HG02970 (cell line): ENCODE measurements around the gene TMOD1.
"Not testable (repeated sequence)": the region's sequence is repeated elsewhere in the genome, so short reads cannot be mapped to it uniquely, and the experiment has no call there.

ENCODE experiments used
- ATAC-seq: cut with Tn5 transposase; IDR thresholded peaks from one replicate; pipeline ENCODE4 v1.9.1; 2021; ENCODE audit warnings: mild to moderate bottlenecking, moderate library complexity, moderate number of reproducible peaks; ENCODE audit not compliant: unreplicated experiment, low FRiP score

TMOD1 gene

GRCh38 chr9:97497558-97498375, 3.7 kb upstream of the TMOD1 start:
- not testable (repeated sequence) for ATAC-seq

- ATAC-seq, result not testable (repeated sequence)
These were observed 2.6 kb upstream of the TMOD1 start for GRCh38 chr9:97498846-97499245.

- no peak for ATAC-seq
These were observed 1.2 kb upstream of the TMOD1 start for GRCh38 chr9:97500263-97500662.

GRCh38 chr9:97500765-97501176, 695 bp upstream of the TMOD1 start:
- no peak for ATAC-seq

GRCh38 chr9:97501972-97502221, 431 bp downstream of the TMOD1 start:
- no peak for ATAC-seq

- no peak for ATAC-seq
These were observed 937 bp downstream of the TMOD1 start for GRCh38 chr9:97502222-97502983.

GRCh38 chr9:97502984-97503861, 1.8 kb downstream of the TMOD1 start:
- no peak for ATAC-seq

- no peak for ATAC-seq
These were observed 2.4 kb downstream of the TMOD1 start for GRCh38 chr9:97503862-97504210.

GRCh38 chr9:97504381-97505216, 3.1 kb downstream of the TMOD1 start:
- ATAC-seq, result no peak

GRCh38 chr9:97505845-97506244, 4.4 kb downstream of the TMOD1 start:
- ATAC-seq, result no peak

- no peak for ATAC-seq
These were observed 4.8 kb downstream of the TMOD1 start for GRCh38 chr9:97506306-97506705.

GRCh38 chr9:97506787-97507186, 5.3 kb downstream of the TMOD1 start:
- no peak for ATAC-seq

GRCh38 chr9:97507428-97507984, 6.0 kb downstream of the TMOD1 start:
- no peak for ATAC-seq

- no peak for ATAC-seq
These were observed 7.4 kb downstream of the TMOD1 start for GRCh38 chr9:97508852-97509251.

- no peak for ATAC-seq
These were observed 9.6 kb downstream of the TMOD1 start for GRCh38 chr9:97510797-97511654.

GRCh38 chr9:97511655-97512427, 10.4 kb downstream of the TMOD1 start:
- no peak for ATAC-seq

GRCh38 chr9:97512966-97513560, 11.6 kb downstream of the TMOD1 start:
- ATAC-seq, result no peak

GRCh38 chr9:97514531-97514930, 13.1 kb downstream of the TMOD1 start:
- no peak for ATAC-seq
